ENCODE results near the gene NPFFR2.
"Not testable (repeated sequence)": the region's sequence is repeated elsewhere in the genome, so short reads cannot be mapped to it uniquely, and the experiment has no call there.

Gene NPFFR2

GRCh38 chr4:72111863-72112262 is 80.1 kb downstream of the NPFFR2 start:
- no peak for DNase-seq (ENCODE audit: low read depth in 2 of 2)

- no peak for DNase-seq (ENCODE audit: low read depth in 2 of 2)
These were observed 80.8 kb downstream of the NPFFR2 start for GRCh38 chr4:72112514-72113156.

GRCh38 chr4:72118017-72118416 is 86.2 kb downstream of the NPFFR2 start:
- no peak for DNase-seq (ENCODE audit: low read depth in 2 of 2)

GRCh38 chr4:72119946-72120345 is 88.1 kb downstream of the NPFFR2 start:
- DNase-seq (ENCODE audit: low read depth in 2 of 2): no peak

GRCh38 chr4:72128741-72129140 is 96.9 kb downstream of the NPFFR2 start:
- DNase-seq (ENCODE audit: low read depth in 2 of 2): no peak

GRCh38 chr4:72136429-72136828 is 104.6 kb downstream of the NPFFR2 start:
- DNase-seq (ENCODE audit: low read depth in 2 of 2): no peak

- not testable (repeated sequence) for DNase-seq (ENCODE audit: low read depth in 2 of 2)
These were observed 108.2 kb downstream of the NPFFR2 start for GRCh38 chr4:72139997-72140396.

GRCh38 chr4:72144241-72144640 is 112.4 kb downstream of the NPFFR2 start:
- DNase-seq (ENCODE audit: low read depth in 2 of 2): no peak

- DNase-seq (ENCODE audit: low read depth in 2 of 2): no peak
These were observed 120.9 kb downstream of the NPFFR2 start for GRCh38 chr4:72152731-72153130.

GRCh38 chr4:72153634-72154033 is 121.8 kb downstream of the NPFFR2 start:
- DNase-seq (ENCODE audit: low read depth in 2 of 2): not testable (repeated sequence)

- DNase-seq (ENCODE audit: low read depth in 2 of 2): not testable (repeated sequence)
These were observed 137.5 kb downstream of the NPFFR2 start for GRCh38 chr4:72169285-72169684.

GRCh38 chr4:72169861-72170260 is 138.1 kb downstream of the NPFFR2 start:
- no peak for DNase-seq (ENCODE audit: low read depth in 2 of 2)

- DNase-seq (ENCODE audit: low read depth in 2 of 2): no peak
These were observed 140.0 kb downstream of the NPFFR2 start for GRCh38 chr4:72171761-72172160.

GRCh38 chr4:72179342-72179741 is 147.5 kb downstream of the NPFFR2 start:
- no peak for DNase-seq (ENCODE audit: low read depth in 2 of 2)

GRCh38 chr4:72186714-72187113 is 154.9 kb downstream of the NPFFR2 start:
- DNase-seq (ENCODE audit: low read depth in 2 of 2): no peak

- DNase-seq (ENCODE audit: low read depth in 2 of 2): no peak
These were observed 162.2 kb downstream of the NPFFR2 start for GRCh38 chr4:72194046-72194445.

- DNase-seq (ENCODE audit: low read depth in 2 of 2): no peak
These were observed 162.7 kb downstream of the NPFFR2 start for GRCh38 chr4:72194453-72194852.

All from stimulated activated CD8-positive, alpha-beta memory T cell treated with anti-CD3 and anti-CD28 coated beads, Interleukin-7, amount 100 ng/mL, for 1 hour (primary cell).